Keratinocyte (primary cell): ENCODE data around the gene HIRA.

ENCODE experiments used
- EZH2 ChIP-seq: IDR thresholded peaks from one replicate; pipeline ENCODE4 v1.6.1; 2012; ENCODE audit warnings: inconsistent platforms, mild to moderate bottlenecking, low read length, moderate library complexity
- TF ChIP-seq, protein P1 (sequence below), 3 experiments: IDR thresholded peaks in 1 of 3; conservative IDR thresholded peaks in 1 of 3; optimal IDR thresholded peaks in 1 of 3; 2 replicates in 2 of 3; 3 replicates in 1 of 3; pipeline versions ENCODE3 to v1.5.1; 2011; ENCODE audit warnings: low read length in 3 of 3, mild to moderate bottlenecking in 3 of 3, moderate library complexity in 2 of 3, control low read depth in 1 of 3, inconsistent platforms in 1 of 3; ENCODE audit not compliant: insufficient read depth in 2 of 3; ENCODE audit errors: extremely low read depth in 1 of 3

GRCh38 chr22:19360862-19361261 is 70.7 kb downstream of the HIRA start:
- TF ChIP-seq, protein P1, sequence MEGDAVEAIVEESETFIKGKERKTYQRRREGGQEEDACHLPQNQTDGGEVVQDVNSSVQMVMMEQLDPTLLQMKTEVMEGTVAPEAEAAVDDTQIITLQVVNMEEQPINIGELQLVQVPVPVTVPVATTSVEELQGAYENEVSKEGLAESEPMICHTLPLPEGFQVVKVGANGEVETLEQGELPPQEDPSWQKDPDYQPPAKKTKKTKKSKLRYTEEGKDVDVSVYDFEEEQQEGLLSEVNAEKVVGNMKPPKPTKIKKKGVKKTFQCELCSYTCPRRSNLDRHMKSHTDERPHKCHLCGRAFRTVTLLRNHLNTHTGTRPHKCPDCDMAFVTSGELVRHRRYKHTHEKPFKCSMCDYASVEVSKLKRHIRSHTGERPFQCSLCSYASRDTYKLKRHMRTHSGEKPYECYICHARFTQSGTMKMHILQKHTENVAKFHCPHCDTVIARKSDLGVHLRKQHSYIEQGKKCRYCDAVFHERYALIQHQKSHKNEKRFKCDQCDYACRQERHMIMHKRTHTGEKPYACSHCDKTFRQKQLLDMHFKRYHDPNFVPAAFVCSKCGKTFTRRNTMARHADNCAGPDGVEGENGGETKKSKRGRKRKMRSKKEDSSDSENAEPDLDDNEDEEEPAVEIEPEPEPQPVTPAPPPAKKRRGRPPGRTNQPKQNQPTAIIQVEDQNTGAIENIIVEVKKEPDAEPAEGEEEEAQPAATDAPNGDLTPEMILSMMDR (optimal IDR thresholded peaks at IDR 0.05 in 1 of 3, IDR thresholded peaks at IDR 0.05 in 1 of 3, conservative IDR thresholded peaks at IDR 0.05 in 1 of 3; ENCODE audit: extremely low read depth in 1 of 3, insufficient read depth in 2 of 3, low read length in 3 of 3), result no peak
- no peak for TF ChIP-seq EZH2
